Vagina (tissue), 2 donors: ENCODE results near the gene MYO1G.

Source experiments
- CTCF ChIP-seq, 3 experiments: fragments of 450-650 bp in 2 of 3; fragments of 200-600 bp in 1 of 3; sonication (generic) in 1 of 3; IDR thresholded peaks; one replicate each; pipeline ENCODE4 v1.5.1; 2017 to 2019; ENCODE audit warnings: antibody characterized with exemption in 3 of 3, mild to moderate bottlenecking in 2 of 3, moderate library complexity in 2 of 3
- POLR2A ChIP-seq, 2 donors: fragments of 450-650 bp; IDR thresholded peaks; one replicate each; pipeline ENCODE4 v1.6.1; 2017; ENCODE audit warnings: antibody characterized with exemption in 2 of 2, mild to moderate bottlenecking in 2 of 2, moderate library complexity in 2 of 2
- POLR2AphosphoS5 ChIP-seq, 2 donors: sonication (generic); formaldehyde crosslinking; IDR thresholded peaks; one replicate each; pipeline ENCODE4 v1.9.0; 2017; ENCODE audit warnings: antibody characterized with exemption in 2 of 2, mild to moderate bottlenecking in 2 of 2, low read depth in 1 of 2; ENCODE audit not compliant: insufficient read depth in 1 of 2

GRCh38 chr7:44962483-44963251 is 16.1 kb downstream of the MYO1G start:
- TF ChIP-seq CTCF (IDR thresholded peaks at IDR 0.05) (no peak), POLR2A (IDR thresholded peaks at IDR 0.05) (no peak), POLR2AphosphoS5 (IDR thresholded peaks at IDR 0.05; ENCODE audit: insufficient read depth in 1 of 2, low read depth in 1 of 2) (peak in 1 of 2 donors; percentile 20)
